K562 (cell line): ENCODE measurements around the gene PPP2R1B. TPM values are rescaled to one million over a fixed set of nuclear protein-coding genes. Genes with fewer than 3 reads are reported as not detected.

Source experiments
- ATAC-seq: fragments of 200-7000 bp; cut with Tn5 transposase; 3 replicates; pipeline ENCODE4 v1.9.1; 2020; ENCODE audit warnings: moderate library complexity
- BruUV-seq: library from RNA; stranded (reverse); fragments of 400-500 nt; replicated peaks from 2 replicates; lab custom pipeline; 2021; lab: Mats Ljungman, UMichigan
- CTCF ChIA-PET: fragments of 300-600 bp; formaldehyde crosslinking; extraction: SDS; loops from one replicate; lab custom pipeline; 2021; ENCODE audit warnings: low intra/inter-chr PET ratio; lab: Yijun Ruan, JAX
- POLR2A ChIA-PET: fragments of 300-600, 350-650 bp; sonication (Branson Sonifier 250); formaldehyde crosslinking; extraction: SDS; loops from one replicate; lab custom pipeline; 2021; ENCODE audit warnings: antibody characterized with exemption, inconsistent platforms; lab: Yijun Ruan, JAX
- DNase-seq, 4 experiments: peaks; one replicate each; pipeline versions ENCODE4 v3.0.0 to v3.0.0-alpha.2; 2011 to 2018; ENCODE audit warnings: low spot score in 3 of 4, mixed read lengths in 3 of 4; ENCODE audit errors: extremely low read depth in 1 of 4
- FAIRE-seq: peaks from 2 replicates; lab custom pipeline; 2011; peaks lifted over from hg19 to GRCh38; lab: Jason Lieb, UNC
- H2AFZ ChIP-seq: 2 replicates; pipeline ENCODE4 v1.6.0; 2011; ENCODE audit warnings: low read depth, low read length, control low read depth, inconsistent platforms
- H3K27ac ChIP-seq: fragments of 200-600 bp; 3 replicates; pipeline ENCODE4 v1.8.0; 2011; ENCODE audit warnings: low read depth, mild to moderate bottlenecking, control low read depth, inconsistent platforms, low read length, moderate library complexity, mixed read lengths; ENCODE audit errors: extremely low read depth
- H3K27me3 ChIP-seq, 2 experiments: fragments of 300-600 bp in 1 of 2; 2 replicates in 1 of 2; 3 replicates in 1 of 2; pipeline versions ENCODE4 v1.6.0 to v1.8.0; 2011; ENCODE audit warnings: inconsistent platforms in 2 of 2, low read length in 2 of 2, mild to moderate bottlenecking in 1 of 2, mixed read lengths in 1 of 2, moderate library complexity in 1 of 2; ENCODE audit not compliant: control insufficient read depth in 2 of 2, insufficient read depth in 2 of 2
- H3K36me3 ChIP-seq: fragments of 300-600 bp; 3 replicates; pipeline ENCODE4 v1.8.0; 2011; ENCODE audit warnings: mild to moderate bottlenecking, low read length, inconsistent platforms; ENCODE audit not compliant: control insufficient read depth, insufficient read depth
- H3K4me1 ChIP-seq, 2 experiments: fragments of 200-600 bp in 1 of 2; replicated peaks in 1 of 2; 2 replicates in 1 of 2; 3 replicates in 1 of 2; pipeline versions ENCODE4 v1.5.1 to v1.8.0; 2011; ENCODE audit warnings: inconsistent platforms in 2 of 2, low read length in 2 of 2, mild to moderate bottlenecking in 1 of 2, mixed read lengths in 1 of 2, moderate library complexity in 1 of 2; ENCODE audit not compliant: control insufficient read depth in 2 of 2, insufficient read depth in 2 of 2
- H3K4me2 ChIP-seq: 2 replicates; pipeline ENCODE4 v1.6.1; 2011; ENCODE audit warnings: low read length, control low read depth, inconsistent platforms, mixed read lengths; ENCODE audit not compliant: insufficient read depth
- H3K4me3 ChIP-seq: fragments of 200-600 bp; sonication (generic), shearing (Covaris generic); 2 replicates; pipeline ENCODE4 v1.5.1; 2016; ENCODE audit warnings: control low read depth, inconsistent platforms
- H3K79me2 ChIP-seq: fragments of 200-600 bp; 3 replicates; pipeline ENCODE4 v1.8.0; 2011; ENCODE audit warnings: low read length, inconsistent platforms; ENCODE audit not compliant: control insufficient read depth, insufficient read depth
- H3K9ac ChIP-seq, 2 experiments: 2 replicates each; pipeline versions ENCODE4 v1.6.0 to v1.6.1; 2011; ENCODE audit warnings: low read depth in 2 of 2, low read length in 2 of 2, control low read depth in 1 of 2, inconsistent platforms in 1 of 2, mild to moderate bottlenecking in 1 of 2, mixed read lengths in 1 of 2; ENCODE audit not compliant: insufficient read depth in 1 of 2
- H3K9me1 ChIP-seq: one replicate; pipeline ENCODE4 v1.6.0; 2011; ENCODE audit warnings: inconsistent platforms, mild to moderate bottlenecking, low read length, moderate library complexity; ENCODE audit not compliant: control insufficient read depth, insufficient read depth
- H3K9me3 ChIP-seq: replicated peaks from 2 replicates; pipeline ENCODE4 v1.5.1; 2011; ENCODE audit warnings: low read depth, low read length, inconsistent platforms; ENCODE audit not compliant: control insufficient read depth, insufficient read depth
- H4K20me1 ChIP-seq: replicated peaks from 2 replicates; pipeline ENCODE4 v1.6.1; 2011; ENCODE audit warnings: low read length, inconsistent platforms, mixed read lengths; ENCODE audit not compliant: control insufficient read depth, insufficient read depth
- CTCF ChIP-seq, 3 experiments: IDR thresholded peaks in 2 of 3; conservative IDR thresholded peaks in 1 of 3; 2 replicates each; pipeline ENCODE4 v1.5.1; 2011 to 2012; ENCODE audit warnings: low read length in 3 of 3, mild to moderate bottlenecking in 3 of 3, control low read depth in 2 of 3, improper control_type of control experiment in 1 of 3, inconsistent platforms in 1 of 3, low read depth in 1 of 3, mixed read lengths in 1 of 3, moderate library complexity in 1 of 3; ENCODE audit not compliant: insufficient read depth in 2 of 3
- CXXC5 ChIP-seq: fragments of 250-450 bp; sonication (Bioruptor Pico); IDR thresholded peaks from 2 replicates; pipeline ENCODE4 v1.8.0; 2022; ENCODE audit warnings: inconsistent platforms, mild to moderate bottlenecking, moderate library complexity
- E2F3 ChIP-seq: fragments of 250-450 bp; sonication (Bioruptor Pico); IDR thresholded peaks from 2 replicates; pipeline ENCODE4 v1.4.0; 2020; ENCODE audit warnings: mild to moderate bottlenecking
- FOXJ2 ChIP-seq: fragments of 200-800 bp; sonication (Bioruptor generic); IDR thresholded peaks from 2 replicates; pipeline ENCODE4 v1.6.1; 2016; ENCODE audit warnings: missing genetic modification characterization, missing compliant biosample characterization
- FOXJ3 ChIP-seq: sonication (generic); formaldehyde crosslinking; IDR thresholded peaks from 2 replicates; pipeline ENCODE4 v1.4.0; 2020; ENCODE audit warnings: mild to moderate bottlenecking, missing genetic modification reagents
- FOXK2 ChIP-seq, 2 experiments: fragments of 450-650 bp; IDR thresholded peaks in 1 of 2; conservative IDR thresholded peaks in 1 of 2; 2 replicates each; pipeline ENCODE4 v1.6.1; 2016; ENCODE audit warnings: low read depth in 2 of 2, mild to moderate bottlenecking in 1 of 2
- GTF2B ChIP-seq: IDR thresholded peaks from 2 replicates; pipeline ENCODE4 v1.6.1; 2011; ENCODE audit not compliant: insufficient read length; ENCODE audit errors: extremely low read depth
- HDAC3 ChIP-seq: fragments of 450-650 bp; IDR thresholded peaks from 2 replicates; pipeline ENCODE4 v1.6.1; 2018; ENCODE audit warnings: borderline replicate concordance, mild to moderate bottlenecking, moderate library complexity; ENCODE audit not compliant: partially characterized antibody
- JUN ChIP-seq, 2 experiments: sonication (generic) in 1 of 2; formaldehyde crosslinking in 1 of 2; IDR thresholded peaks; 2 replicates each; pipeline versions ENCODE4 v1.6.1 to v1.8.0; 2012 to 2022; ENCODE audit warnings: borderline replicate concordance in 2 of 2, mild to moderate bottlenecking in 2 of 2, improper control_type of control experiment in 1 of 2, low read depth in 1 of 2, low read length in 1 of 2, missing genetic modification reagents in 1 of 2
- KAT2B ChIP-seq: IDR thresholded peaks from one replicate; pipeline ENCODE4 v1.6.1; 2012; ENCODE audit warnings: low read depth, mild to moderate bottlenecking, control low read depth, inconsistent platforms, low read length, moderate library complexity
- KDM4B ChIP-seq, 2 experiments: fragments of 450-650 bp in 1 of 2; sonication (generic) in 1 of 2; IDR thresholded peaks; 2 replicates each; pipeline ENCODE4 v1.6.1; 2016 to 2017; ENCODE audit warnings: borderline replicate concordance in 2 of 2, antibody characterized with exemption in 1 of 2, low read depth in 1 of 2, mild to moderate bottlenecking in 1 of 2
- NR0B1 ChIP-seq: fragments of 450-650 bp; IDR thresholded peaks from one replicate; pipeline ENCODE4 v1.6.1; 2018; ENCODE audit warnings: mild to moderate bottlenecking, moderate library complexity; ENCODE audit not compliant: partially characterized antibody
- PHF21A ChIP-seq: fragments of 450-650 bp; IDR thresholded peaks from 2 replicates; pipeline ENCODE4 v1.6.1; 2017; ENCODE audit warnings: low read depth, borderline replicate concordance
- PHTF2 ChIP-seq: fragments of 250-450 bp; sonication (Bioruptor Pico); IDR thresholded peaks from 2 replicates; pipeline ENCODE4 v1.5.0; 2021; ENCODE audit warnings: mild to moderate bottlenecking
- TEAD2 ChIP-seq: fragments of 450-650 bp; IDR thresholded peaks from 2 replicates; pipeline ENCODE4 v1.6.1; 2016; ENCODE audit warnings: missing genetic modification characterization, control low read depth, missing compliant biosample characterization
- ZNF134 ChIP-seq: fragments of 250-450 bp; sonication (Bioruptor Pico); conservative IDR thresholded peaks from 2 replicates; pipeline ENCODE4 v1.4.0; 2020
- ZNF23 ChIP-seq: fragments of 250-450 bp; sonication (Bioruptor Pico); IDR thresholded peaks from 2 replicates; pipeline ENCODE4 v1.4.0; 2020; ENCODE audit warnings: mild to moderate bottlenecking
- ZNF436 ChIP-seq: fragments of 250-450, 450-650 bp; sonication (Bioruptor Pico); formaldehyde crosslinking; IDR thresholded peaks from 2 replicates; pipeline ENCODE4 v1.7.0; 2020; ENCODE audit warnings: mild to moderate bottlenecking
- ZNF507 ChIP-seq: conservative IDR thresholded peaks from 2 replicates; pipeline ENCODE4 v1.6.1; 2017; ENCODE audit warnings: missing genetic modification characterization, missing compliant biosample characterization
- ZNF780A ChIP-seq: fragments of 250-450 bp; sonication (Bioruptor Pico); IDR thresholded peaks from 2 replicates; pipeline ENCODE4 v1.5.0; 2021; ENCODE audit warnings: mild to moderate bottlenecking
- WGBS: fragments of 100-300 bp; shearing (Covaris generic); methylation state at CpG from one replicate; pipeline ENCODE4 v1.1.6; 2016; ENCODE audit warnings: low coverage, mixed read lengths; ENCODE audit not compliant: insufficient coverage; ENCODE audit errors: missing lambda C conversion rate; 5-methylcytosine and 5-hydroxymethylcytosine counted together
- in situ Hi-C: fragments of 300-500 bp; cut with MboI; formaldehyde crosslinking; loops from 4 replicates; pipeline ENCODE4 v1.15.0; 2018; ENCODE audit warnings: inconsistent platforms, mixed read lengths
- intact Hi-C: fragments of 100-400 bp; cut with micrococcal nuclease; formaldehyde crosslinking; loops from 2 replicates; pipeline ENCODE4 v1.14.2; 2022
- polyA plus RNA-seq, 8 experiments: library from polyadenylated mRNA; depleted of rRNA in 4 of 8; stranded (reverse) in 5 of 8; unstranded in 3 of 8; fragments of >200 nt; fragmentation: Nextera tagmentation in 2 of 8; fragmentation: Illumina TruSeq in 1 of 8; extraction: Ambion mirVana in 2 of 8; extraction: Trizol in 1 of 8; gene quantifications; 2 replicates each; pipeline versions ENCODE4 v1.2.1 to v1.2.3, GENCODE V29; 2011 to 2014; ENCODE audit warnings: inconsistent platforms in 1 of 8, missing spikeins in 1 of 8
- total RNA-seq, 7 experiments: library from RNA; depleted of rRNA in 6 of 7; stranded (reverse); fragments of >200 nt in 6 of 7; fragmentation: Illumina TruSeq in 2 of 7; extraction: Trizol in 2 of 7; gene quantifications; 2 replicates each; pipeline versions ENCODE4 v1.2.1 to v1.2.3, GENCODE V29; 2011 to 2021; ENCODE audit warnings: low replicate concordance in 1 of 7

The PPP2R1B gene
- total and polyA plus RNA-seq, 9 of the 15 experiments (the other 6 are each of a cell fraction or from before 2014, with no cell fraction given) = 24.6 to 68.5 (median 39.8) TPM

- Histone ChIP-seq H3K9me1 (no peaks in the 10 kb centered on the region), H3K4me3 (no peak overlapping the region), H3K4me2 (no peak overlapping the region), H3K4me1 (peaks cover 4 to 15% of the 10 kb centered on the region in 2 experiments; a peak in 4 of 5 replicates), H3K36me3 (peaks cover 20% of the 10 kb centered on the region; the same call in 1 of the 3 replicates), H4K20me1 (peaks cover 4% of the 10 kb centered on the region; the same call in 1 of the 2 replicates), H3K79me2 (no peaks in the 10 kb centered on the region), H2AFZ (no peak overlapping the region), H3K9ac (no peak overlapping the region), H3K9me3 (no peaks in the 10 kb centered on the region), H3K27me3 (no peaks in the 10 kb centered on the region), H3K27ac (no peak overlapping the region)
- DNase-seq (no peak), ATAC-seq (no peak), FAIRE-seq (no peak)
- intact Hi-C loops = no loop called here
- BruUV-seq = no TSS peak
- in situ Hi-C loops = no loop called here
- ChIA-PET POLR2A (interaction anchor here (0.7 to 1.2 kb wide), 5 partner anchors 11 to 124 kb away, joined by 3 to 6 read pairs (median 4); no protein-coding TSS in a partner anchor), CTCF (no interaction called here)
- 82% methylated on average over 6 of the region's 6 CpGs for WGBS
- TF ChIP-seq ZNF780A (CRISPR knock-in tag) = no peak
- no peak for TF ChIP-seq ZNF507 (tag)
- TF ChIP-seq ZNF436 = no peak
- TF ChIP-seq KDM4B (IDR thresholded peaks at IDR 0.05; ENCODE audit: borderline replicate concordance in 2 of 2, low read depth in 1 of 2) = no peak
- no peak for TF ChIP-seq E2F3 (CRISPR knock-in tag)
- TF ChIP-seq JUN (IDR thresholded peaks at IDR 0.05; ENCODE audit: borderline replicate concordance, low read depth, low read length) = no peak
- TF ChIP-seq JUN (CRISPR knock-in tag; IDR thresholded peaks at IDR 0.05; ENCODE audit: borderline replicate concordance) = no peak
- no peak for TF ChIP-seq GTF2B
- no peak for TF ChIP-seq FOXK2 (conservative IDR thresholded peaks at IDR 0.05 in 1 of 2, IDR thresholded peaks at IDR 0.05 in 1 of 2; ENCODE audit: low read depth in 2 of 2)
- no peak for TF ChIP-seq PHTF2 (CRISPR knock-in tag)
- no peak for TF ChIP-seq NR0B1
- no peak for TF ChIP-seq ZNF23 (CRISPR knock-in tag)
- no peak for TF ChIP-seq HDAC3
- no peak for TF ChIP-seq PHF21A
- no peak for TF ChIP-seq CXXC5 (CRISPR knock-in tag)
- TF ChIP-seq TEAD2 (tag) = no peak
- no peak for TF ChIP-seq CTCF (IDR thresholded peaks at IDR 0.05 in 2 of 3, conservative IDR thresholded peaks at IDR 0.05 in 1 of 3; ENCODE audit: insufficient read depth in 2 of 3, low read depth in 1 of 3, low read length in 3 of 3)
- no peak for TF ChIP-seq ZNF134 (CRISPR knock-in tag)
- no peak for TF ChIP-seq KAT2B
- no peak for TF ChIP-seq FOXJ3 (CRISPR knock-in tag)
- TF ChIP-seq FOXJ2 (tag) = no peak
Measured at GRCh38 chr11:111734954-111735261, 31.3 kb downstream of the PPP2R1B start.
